HepG2 (cell line): ENCODE data around the gene SYT8. TPM values are rescaled to one million over a fixed set of nuclear protein-coding genes. Genes with fewer than 3 reads are reported as not detected.

Experiments
- ATAC-seq: fragments of 200-7000 bp; cut with Tn5 transposase; 3 replicates; pipeline ENCODE4 v1.9.1; 2020; ENCODE audit warnings: mild to moderate bottlenecking, moderate library complexity
- BruUV-seq: library from RNA; stranded (reverse); fragments of 400-500 nt; replicated peaks from 2 replicates; lab custom pipeline; 2021; lab: Mats Ljungman, UMichigan
- CTCF ChIA-PET: fragments of 300-600 bp; formaldehyde crosslinking; extraction: SDS; loops from one replicate; lab custom pipeline; 2021; ENCODE audit warnings: low total read pairs, inconsistent platforms, low intra/inter-chr PET ratio; lab: Yijun Ruan, JAX
- POLR2A ChIA-PET: fragments of 350-600 bp; sonication (Branson Sonifier 250); formaldehyde crosslinking; loops from one replicate; lab custom pipeline; 2020; ENCODE audit warnings: antibody characterized with exemption, inconsistent platforms; lab: Yijun Ruan, JAX
- DNase-seq: peaks from one replicate; pipeline ENCODE4 v3.0.0-alpha.2; 2015; ENCODE audit warnings: low spot score
- FAIRE-seq: peaks from 3 replicates; lab custom pipeline; 2011; peaks lifted over from hg19 to GRCh38; lab: Jason Lieb, UNC
- H2AFZ ChIP-seq: one replicate; pipeline ENCODE4 v1.6.1; 2011; ENCODE audit warnings: low read length, inconsistent platforms
- H3K27ac ChIP-seq: fragments of 300-600 bp; 3 replicates; pipeline ENCODE4 v1.8.0; 2011; ENCODE audit warnings: mixed run types, mild to moderate bottlenecking, mixed read lengths, low read length, inconsistent platforms; ENCODE audit not compliant: insufficient read depth; ENCODE audit errors: extremely low read length
- H3K27me3 ChIP-seq, 2 experiments: fragments of 200-600 bp in 1 of 2; 2 replicates in 1 of 2; 3 replicates in 1 of 2; pipeline versions ENCODE4 v1.6.0 to v1.8.0; 2011; ENCODE audit warnings: low read length in 2 of 2, mild to moderate bottlenecking in 2 of 2, moderate library complexity in 2 of 2, inconsistent platforms in 1 of 2; ENCODE audit not compliant: insufficient read depth in 2 of 2, control insufficient read depth in 1 of 2
- H3K36me3 ChIP-seq, 2 experiments: fragments of 200-600 bp in 1 of 2; replicated peaks in 1 of 2; 2 replicates in 1 of 2; 3 replicates in 1 of 2; pipeline versions ENCODE4 v1.5.1 to v1.8.0; 2011; ENCODE audit warnings: low read length in 2 of 2, inconsistent platforms in 1 of 2; ENCODE audit not compliant: insufficient read depth in 2 of 2, control insufficient read depth in 1 of 2
- H3K4me1 ChIP-seq: 2 replicates; pipeline ENCODE4 v1.5.1; 2012; ENCODE audit warnings: low read length, inconsistent platforms; ENCODE audit not compliant: insufficient read depth
- H3K4me2 ChIP-seq: 2 replicates; pipeline ENCODE4 v1.6.0; 2011; ENCODE audit warnings: low read depth, low read length, inconsistent platforms
- H3K4me3 ChIP-seq, 3 experiments: fragments of 200-600 bp in 1 of 3; sonication (generic), shearing (Covaris generic) in 1 of 3; replicated peaks in 1 of 3; 2 replicates each; pipeline ENCODE4 v1.5.1; 2011 to 2016; ENCODE audit warnings: low read length in 3 of 3, inconsistent platforms in 2 of 3, low read depth in 2 of 3, mild to moderate bottlenecking in 2 of 3, control low read depth in 1 of 3, mixed read lengths in 1 of 3; ENCODE audit not compliant: insufficient read depth in 1 of 3
- H3K79me2 ChIP-seq: one replicate; pipeline ENCODE4 v1.6.1; 2011; ENCODE audit warnings: low read length, inconsistent platforms; ENCODE audit not compliant: insufficient read depth
- H3K9ac ChIP-seq: 2 replicates; pipeline ENCODE4 v1.6.0; 2011; ENCODE audit warnings: mild to moderate bottlenecking, low read depth, low read length, inconsistent platforms; ENCODE audit not compliant: insufficient read depth
- H3K9me3 ChIP-seq: 2 replicates; pipeline ENCODE4 v1.5.1; 2012; ENCODE audit warnings: mild to moderate bottlenecking, low read length
- H4K20me1 ChIP-seq: 2 replicates; pipeline ENCODE4 v1.6.0; 2011; ENCODE audit warnings: inconsistent platforms, mild to moderate bottlenecking, low read length, moderate library complexity; ENCODE audit not compliant: insufficient read depth
- HDAC2 ChIP-seq: sonication (generic); formaldehyde crosslinking; IDR thresholded peaks from 2 replicates; pipeline ENCODE4 v1.4.0; 2020; ENCODE audit warnings: missing genetic modification reagents
- POLR2G ChIP-seq: fragments of 200-400 bp; formaldehyde crosslinking; IDR thresholded peaks from 2 replicates; pipeline ENCODE4 v1.6.1; 2018; ENCODE audit warnings: mild to moderate bottlenecking, low read depth, low read length, moderate library complexity
- ZNF34 ChIP-seq: sonication (generic); formaldehyde crosslinking; IDR thresholded peaks from 2 replicates; pipeline ENCODE4 v1.4.0; 2020; ENCODE audit warnings: mild to moderate bottlenecking, missing genetic modification reagents, borderline replicate concordance
- ZNF761 ChIP-seq: sonication (generic); formaldehyde crosslinking; conservative IDR thresholded peaks from 2 replicates; pipeline ENCODE4 v1.4.0; 2020; ENCODE audit warnings: mild to moderate bottlenecking, missing genetic modification reagents
- ZNF775 ChIP-seq: sonication (generic); formaldehyde crosslinking; IDR thresholded peaks from 2 replicates; pipeline ENCODE4 v1.4.0; 2020; ENCODE audit warnings: missing genetic modification reagents, mild to moderate bottlenecking, moderate library complexity, borderline replicate concordance
- WGBS: methylation state at CpG from one replicate; pipeline ENCODE4 v1.1.6; 2017; ENCODE audit warnings: low lambda C conversion rate; 5-methylcytosine and 5-hydroxymethylcytosine counted together
- in situ Hi-C: cut with HindIII; loops from 2 replicates; pipeline ENCODE4 v1.10.0; 2017; ENCODE audit warnings: low pct_unique_long_range_greater_than_20kb; ENCODE audit not compliant: extremely low pct_ligation_motif_present
- intact Hi-C: fragments of 100-400 bp; cut with micrococcal nuclease; formaldehyde crosslinking; loops from one replicate; pipeline ENCODE4 v1.10.0; 2022; ENCODE audit not compliant: unreplicated experiment
- polyA plus RNA-seq, 8 experiments: library from polyadenylated mRNA; depleted of rRNA in 3 of 8; stranded (reverse) in 7 of 8; unstranded in 1 of 8; fragments of >200 nt; fragmentation: Illumina TruSeq in 4 of 8; extraction: Trizol in 4 of 8; gene quantifications; 2 replicates each; pipeline versions ENCODE4 v1.2.1 to v1.2.3, GENCODE V29; 2011 to 2016; ENCODE audit warnings: low read depth in 4 of 8, missing spikeins in 1 of 8, mixed read lengths in 1 of 8; ENCODE audit not compliant: insufficient read depth in 1 of 8
- total RNA-seq, 5 experiments: library from RNA; depleted of rRNA; stranded (reverse); fragments of >200 nt; fragmentation: Illumina TruSeq; extraction: Trizol; gene quantifications; 2 replicates each; pipeline ENCODE4 v1.2.3, GENCODE V29; 2016; ENCODE audit warnings: low read depth in 1 of 5

The SYT8 gene
- total and polyA plus RNA-seq, 2 of the 13 experiments (the other 11 are each of a cell fraction or from before 2014, with no cell fraction given): 0.60 to 2.3 TPM

- BruUV-seq: no TSS peak
- TF ChIP-seq ZNF761 (CRISPR knock-in tag): no peak
- TF ChIP-seq HDAC2 (CRISPR knock-in tag): no peak
- no peaks in the 10 kb centered on the region for H3K36me3 ChIP-seq
- H3K4me3 ChIP-seq: no peak overlapping the region
- H3K27ac ChIP-seq: no peak overlapping the region
- H3K4me1 ChIP-seq: peaks cover 21% of the 10 kb centered on the region
- no peaks in the 10 kb centered on the region for H4K20me1 ChIP-seq
- no peak for DNase-seq
- no peak for ATAC-seq
- no peak for FAIRE-seq
- no peak overlapping the region for H3K9ac ChIP-seq
- H2AFZ ChIP-seq: no peak overlapping the region
- intact Hi-C loops: no loop called here
- in situ Hi-C loops: no loop called here
- no peak overlapping the region for H3K4me2 ChIP-seq
- CTCF ChIA-PET: no interaction called here
- peaks cover 2 to 22% of the 10 kb centered on the region in 2 experiments; a peak in 3 of 5 replicates for H3K27me3 ChIP-seq
- no peaks in the 10 kb centered on the region for H3K79me2 ChIP-seq
- POLR2A ChIA-PET: no interaction called here
- H3K9me3 ChIP-seq: 0 out of 2 replicates have a peak, but pooled peaks cover 3% of the 10 kb centered on the region
These were observed 13.2 kb upstream of the SYT8 start for GRCh38 chr11:1821562-1821961.

- Histone ChIP-seq H4K20me1 (no peaks in the 10 kb centered on the region), H3K9ac (no peak overlapping the region), H3K27me3 (peaks cover 2 to 14% of the 10 kb centered on the region in 2 experiments; a peak in 3 of 5 replicates), H3K4me3 (no peak overlapping the region), H3K27ac (no peak overlapping the region), H3K36me3 (no peaks in the 10 kb centered on the region), H3K9me3 (0 out of 2 replicates have a peak, but pooled peaks cover 3% of the 10 kb centered on the region), H3K4me2 (no peak overlapping the region), H3K4me1 (peaks cover 33% of the 10 kb centered on the region), H2AFZ (no peak overlapping the region), H3K79me2 (no peaks in the 10 kb centered on the region)
- no TSS peak for BruUV-seq
- ChIA-PET CTCF (interaction anchor here (1.0 kb wide), 1 partner anchor 130 kb away, joined by 3 read pairs; no protein-coding TSS in a partner anchor), POLR2A (no interaction called here)
- TF ChIP-seq ZNF34 (CRISPR knock-in tag) (no peak), POLR2G (no peak), ZNF775 (CRISPR knock-in tag) (no peak)
- 23% methylated on average over 5 of the region's 8 CpGs for WGBS
- DNase-seq (no peak), ATAC-seq (no peak), FAIRE-seq (no peak)
- in situ Hi-C loops: no loop called here
- intact Hi-C loops: no loop called here
These were observed 12.0 kb upstream of the SYT8 start for GRCh38 chr11:1822648-1823375.
